Lower lobe of right lung (tissue), 2 donors: ENCODE data around the gene UBE2S. TPM values are rescaled to one million over a fixed set of nuclear protein-coding genes. Genes with fewer than 3 reads are reported as not detected.

Source experiments
- ATAC-seq, 2 donors: fragments of 200-7000 bp; cut with Tn5 transposase; one replicate each; pipeline ENCODE4 v1.9.1; 2020 to 2022; ENCODE audit warnings: mild to moderate bottlenecking in 2 of 2, moderate library complexity in 2 of 2
- DNase-seq: peaks from one replicate; pipeline ENCODE4 v3.0.0-alpha.2; 2020
- H3K27ac ChIP-seq: fragments of 200-600 bp; one replicate; pipeline ENCODE4 v1.8.0; 2022
- H3K27me3 ChIP-seq: fragments of 200-600 bp; one replicate; pipeline ENCODE4 v1.8.0; 2022; ENCODE audit warnings: low read depth
- H3K36me3 ChIP-seq: fragments of 200-600 bp; one replicate; pipeline ENCODE4 v1.8.0; 2022; ENCODE audit warnings: mild to moderate bottlenecking
- H3K4me1 ChIP-seq: fragments of 200-600 bp; one replicate; pipeline ENCODE4 v1.8.0; 2022
- H3K4me3 ChIP-seq: fragments of 200-600 bp; one replicate; pipeline ENCODE4 v1.8.0; 2022; ENCODE audit warnings: mild to moderate bottlenecking
- H3K9me3 ChIP-seq: fragments of 200-600 bp; one replicate; pipeline ENCODE4 v1.8.0; 2022
- intact Hi-C: fragments of 100-400 bp; cut with DNase I; formaldehyde crosslinking; loops from one replicate; pipeline ENCODE4 v1.11.0; 2022
- total RNA-seq: library from RNA; stranded (reverse); fragmentation: NEBNext Ultra II Directional; extraction: Animal tissue kit (Norgen Biotek cat#: 25700); gene quantifications from one replicate; pipeline ENCODE4 v1.2.1, GENCODE V29; 2021
- TF ChIP-seq, protein P1 (sequence below): fragments of 200-600 bp; IDR thresholded peaks from one replicate; pipeline ENCODE4 v1.8.0; 2022; ENCODE audit warnings: antibody characterized with exemption, mild to moderate bottlenecking
- donor health status: DM: no; HTN: yes; CAD: no; lungs with severe emphysema.

Gene UBE2S
- total RNA-seq, 1 donor from 2014 or later, result 18.6 TPM

DNA sequence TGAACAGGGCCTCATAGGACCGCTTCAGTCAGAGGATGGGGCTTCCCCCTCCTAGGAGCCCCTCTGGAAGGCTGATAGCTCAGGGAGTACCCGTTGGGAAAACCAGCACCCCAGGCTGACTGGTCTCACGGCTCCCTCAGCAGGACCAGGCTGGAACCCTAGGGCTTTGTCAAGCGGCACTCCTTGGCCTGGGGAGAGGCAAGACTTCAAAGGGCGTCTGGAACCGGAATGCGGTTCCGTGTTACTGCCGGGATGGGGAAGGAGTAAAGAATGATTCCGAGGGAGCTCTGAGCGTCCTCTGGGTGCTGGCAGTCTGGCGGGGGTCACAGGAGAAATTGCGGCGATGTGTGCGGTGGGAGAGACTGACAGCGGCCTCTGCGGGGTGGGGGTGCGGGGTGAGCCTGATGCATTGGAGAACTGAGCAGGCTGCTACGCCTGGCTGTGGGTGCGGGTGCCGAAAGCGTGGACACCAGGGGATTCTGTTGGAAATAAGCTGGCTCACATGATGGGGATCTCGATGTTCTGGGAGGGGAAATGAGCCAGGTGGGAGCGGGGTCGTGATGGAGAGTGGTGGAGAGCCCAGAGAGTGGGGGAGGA lies 54.9 kb downstream of the UBE2S start:
- intact Hi-C loops, result no loop called here
- peaks cover 8% of the 10 kb centered on the region for H3K4me1 ChIP-seq
- TF ChIP-seq, protein P1, sequence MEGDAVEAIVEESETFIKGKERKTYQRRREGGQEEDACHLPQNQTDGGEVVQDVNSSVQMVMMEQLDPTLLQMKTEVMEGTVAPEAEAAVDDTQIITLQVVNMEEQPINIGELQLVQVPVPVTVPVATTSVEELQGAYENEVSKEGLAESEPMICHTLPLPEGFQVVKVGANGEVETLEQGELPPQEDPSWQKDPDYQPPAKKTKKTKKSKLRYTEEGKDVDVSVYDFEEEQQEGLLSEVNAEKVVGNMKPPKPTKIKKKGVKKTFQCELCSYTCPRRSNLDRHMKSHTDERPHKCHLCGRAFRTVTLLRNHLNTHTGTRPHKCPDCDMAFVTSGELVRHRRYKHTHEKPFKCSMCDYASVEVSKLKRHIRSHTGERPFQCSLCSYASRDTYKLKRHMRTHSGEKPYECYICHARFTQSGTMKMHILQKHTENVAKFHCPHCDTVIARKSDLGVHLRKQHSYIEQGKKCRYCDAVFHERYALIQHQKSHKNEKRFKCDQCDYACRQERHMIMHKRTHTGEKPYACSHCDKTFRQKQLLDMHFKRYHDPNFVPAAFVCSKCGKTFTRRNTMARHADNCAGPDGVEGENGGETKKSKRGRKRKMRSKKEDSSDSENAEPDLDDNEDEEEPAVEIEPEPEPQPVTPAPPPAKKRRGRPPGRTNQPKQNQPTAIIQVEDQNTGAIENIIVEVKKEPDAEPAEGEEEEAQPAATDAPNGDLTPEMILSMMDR, result no peak
- H3K27ac ChIP-seq, result no peak overlapping the region
- no peaks in the 10 kb centered on the region for H3K36me3 ChIP-seq
- ATAC-seq (no peak), DNase-seq (no peak)
- no peaks in the 10 kb centered on the region for H3K9me3 ChIP-seq
- no peak overlapping the region for H3K4me3 ChIP-seq
- peaks cover 61% of the 10 kb centered on the region for H3K27me3 ChIP-seq

DNA sequence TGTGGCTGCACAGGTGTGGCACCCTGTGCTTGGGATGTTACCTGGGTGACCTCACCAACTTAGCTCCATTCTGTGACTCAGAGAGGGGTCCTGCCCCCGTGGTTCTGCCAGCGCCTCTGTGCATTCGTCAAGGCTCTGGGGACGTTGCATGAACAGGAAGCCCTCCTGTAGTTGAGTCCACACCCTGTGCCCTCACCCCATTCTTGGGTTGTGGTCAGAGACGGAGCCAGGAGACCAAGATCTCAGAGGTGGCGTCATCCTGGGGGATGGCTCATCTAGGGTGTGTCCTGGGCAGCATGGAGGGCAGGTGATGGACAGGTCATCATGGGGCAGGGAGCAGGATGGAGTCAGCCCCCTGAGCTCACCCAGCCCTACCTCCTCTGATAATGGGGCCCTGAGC lies 55.5 kb downstream of the UBE2S start:
- no peak overlapping the region for H3K4me3 ChIP-seq
- ATAC-seq, result no peak
- peaks cover 8% of the 10 kb centered on the region for H3K4me1 ChIP-seq
- no peak overlapping the region for H3K27ac ChIP-seq
- intact Hi-C loops, result no loop called here
- peaks cover 56% of the 10 kb centered on the region for H3K27me3 ChIP-seq
- no peaks in the 10 kb centered on the region for H3K9me3 ChIP-seq
- TF ChIP-seq, protein P1, result no peak
- peaks cover 3% of the 10 kb centered on the region for H3K36me3 ChIP-seq
- no peak for DNase-seq

DNA sequence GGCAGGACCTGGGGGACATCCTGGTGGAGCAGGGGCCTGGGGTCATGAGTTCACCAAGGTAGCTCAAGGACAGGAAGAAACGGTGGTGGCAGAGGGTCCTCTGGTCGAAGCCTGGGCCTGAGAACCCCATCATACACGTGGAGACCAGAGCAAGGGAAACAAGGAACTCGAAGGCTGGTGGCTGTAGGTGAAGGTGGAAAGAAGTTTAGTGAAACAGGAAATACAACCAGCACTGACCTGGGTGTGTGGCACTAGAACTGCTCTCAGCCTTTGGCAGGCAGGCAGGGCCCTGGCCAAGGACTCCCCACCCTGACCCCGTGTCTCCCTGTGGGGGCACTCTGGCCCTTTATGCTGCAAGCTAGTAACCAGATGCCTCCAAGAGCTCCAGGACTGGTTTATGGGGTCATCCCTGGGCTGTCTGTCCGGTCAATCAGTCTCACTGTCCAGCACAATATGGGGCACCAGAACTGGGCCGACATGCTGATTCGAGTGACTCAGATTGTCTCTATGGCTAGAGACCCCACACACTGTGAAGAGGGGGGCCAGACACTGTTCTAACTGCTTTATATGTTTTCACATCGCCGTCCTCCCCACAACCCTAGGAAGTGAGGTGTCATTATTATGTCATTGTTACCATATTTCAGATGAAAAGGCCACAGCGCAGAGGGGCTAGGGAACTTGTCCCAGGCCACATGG lies 56.8 kb downstream of the UBE2S start:
- DNase-seq (no peak), ATAC-seq (no peak)
- Histone ChIP-seq H3K4me1 (peaks cover 8% of the 10 kb centered on the region), H3K27me3 (peaks cover 56% of the 10 kb centered on the region), H3K9me3 (no peaks in the 10 kb centered on the region), H3K4me3 (no peak overlapping the region), H3K36me3 (peaks cover 12% of the 10 kb centered on the region), H3K27ac (no peak overlapping the region)
- TF ChIP-seq, protein P1, result no peak
- intact Hi-C loops, result no loop called here

Other genes starting within 250 kb of the UBE2S start
- 12.8 TPM for gene DNAAF3, start 241.2 kb downstream of the UBE2S start, total RNA-seq
- gene SYT5, start 227.5 kb downstream of the UBE2S start, total RNA-seq, result not detected
- 0.30 TPM for gene PTPRH, start 198.3 kb downstream of the UBE2S start, total RNA-seq
- gene TMEM86B, start 179.0 kb downstream of the UBE2S start, total RNA-seq, result 4.8 TPM
- 69.1 TPM for gene PPP6R1, start 148.8 kb downstream of the UBE2S start, total RNA-seq
- gene HSPBP1, start 127.7 kb downstream of the UBE2S start, total RNA-seq, result 23.9 TPM
- 1.0 TPM for gene BRSK1, start 123.8 kb downstream of the UBE2S start, total RNA-seq
- gene TMEM150B, start 82.4 kb downstream of the UBE2S start, total RNA-seq, result 45.5 TPM
- 14.7 TPM for gene KMT5C, start 67.9 kb downstream of the UBE2S start, total RNA-seq
- not detected for gene COX6B2, start 53.1 kb downstream of the UBE2S start, total RNA-seq
- gene GARIN5B, start 44.5 kb downstream of the UBE2S start, total RNA-seq, result not detected
- not detected for gene IL11, start 37.3 kb downstream of the UBE2S start, total RNA-seq
- 16.2 TPM for gene TMEM190, start 31.0 kb downstream of the UBE2S start, total RNA-seq
- gene TMEM238, start 23.5 kb downstream of the UBE2S start, total RNA-seq, result 16.4 TPM
- gene RPL28, start 21.9 kb downstream of the UBE2S start, total RNA-seq, result 1,501 TPM
- not detected for gene SHISA7, start 35.5 kb upstream of the UBE2S start, total RNA-seq
- 28.6 TPM for gene ISOC2, start 53.9 kb upstream of the UBE2S start, total RNA-seq
- gene C19orf85, start 57.0 kb upstream of the UBE2S start, total RNA-seq, result not detected
- gene ZNF628, start 68.8 kb upstream of the UBE2S start, total RNA-seq, result 7.1 TPM
- 16.6 TPM for gene NAT14, start 77.4 kb upstream of the UBE2S start, total RNA-seq
- gene SSC5D, start 80.6 kb upstream of the UBE2S start, total RNA-seq, result 4.7 TPM
- not detected for gene SBK2, start 129.3 kb upstream of the UBE2S start, total RNA-seq
- 0.80 TPM for gene SBK3, start 137.8 kb upstream of the UBE2S start, total RNA-seq
- 12.7 TPM for gene ZNF579, start 173.1 kb upstream of the UBE2S start, total RNA-seq
- 14.3 TPM for gene FIZ1, start 191.7 kb upstream of the UBE2S start, total RNA-seq
- gene ZNF524, start 192.5 kb upstream of the UBE2S start, total RNA-seq, result 33.4 TPM
- gene ZNF865, start 197.9 kb upstream of the UBE2S start, total RNA-seq, result 16.5 TPM
- 7.1 TPM for gene ZNF784, start 216.8 kb upstream of the UBE2S start, total RNA-seq
- gene ZNF580, start 233.2 kb upstream of the UBE2S start, total RNA-seq, result 35.2 TPM
- gene ZNF581, start 235.9 kb upstream of the UBE2S start, total RNA-seq, result 22.7 TPM
- 11.6 TPM for gene CCDC106, start 240.4 kb upstream of the UBE2S start, total RNA-seq
- gene U2AF2, start 247.2 kb upstream of the UBE2S start, total RNA-seq, result 143 TPM